H9 (cell line): ENCODE measurements around the gene EML2. TPM values are rescaled to one million over a fixed set of nuclear protein-coding genes. Genes with fewer than 3 reads are reported as not detected.
A peak's percentile ranks its signal among the peaks of the same experiment; 100 is the strongest.

Experiments
- DNase-seq: peaks from one replicate; pipeline ENCODE4 v3.0.0-alpha.2; 2017
- H2AFZ ChIP-seq: one replicate; pipeline ENCODE4 v1.6.1; 2013; ENCODE audit warnings: mild to moderate bottlenecking, low read length, control low read depth, moderate library complexity
- H2AK5ac ChIP-seq: 2 replicates; pipeline ENCODE4 v1.6.1; 2013; ENCODE audit warnings: low read length, control low read depth, mixed read lengths; ENCODE audit not compliant: insufficient read length
- H2BK120ac ChIP-seq: one replicate; pipeline ENCODE4 v1.6.1; 2013; ENCODE audit warnings: low read depth, mild to moderate bottlenecking, low read length, control low read depth, inconsistent platforms; ENCODE audit not compliant: poor library complexity, severe bottlenecking
- H2BK12ac ChIP-seq: 2 replicates; pipeline ENCODE4 v1.6.1; 2013; ENCODE audit warnings: low read length, control low read depth, mixed read lengths, low read depth; ENCODE audit not compliant: insufficient read length
- H2BK15ac ChIP-seq: 2 replicates; pipeline ENCODE4 v1.6.1; 2013; ENCODE audit warnings: low read depth, low read length, control low read depth
- H2BK20ac ChIP-seq: one replicate; pipeline ENCODE4 v1.6.1; 2013; ENCODE audit warnings: low read depth, mild to moderate bottlenecking, low read length, control low read depth, inconsistent platforms; ENCODE audit not compliant: poor library complexity, severe bottlenecking
- H2BK5ac ChIP-seq: 2 replicates; pipeline ENCODE4 v1.6.1; 2013; ENCODE audit warnings: low read length, control low read depth, mixed read lengths; ENCODE audit not compliant: insufficient read length
- H3K14ac ChIP-seq: 2 replicates; pipeline ENCODE4 v1.6.1; 2013; ENCODE audit warnings: low read length, control low read depth; ENCODE audit not compliant: insufficient read depth
- H3K18ac ChIP-seq: 2 replicates; pipeline ENCODE4 v1.6.1; 2013; ENCODE audit warnings: low read depth, mild to moderate bottlenecking, mixed read lengths, low read length, control low read depth; ENCODE audit not compliant: insufficient read length
- H3K23ac ChIP-seq: 2 replicates; pipeline ENCODE4 v1.6.1; 2013; ENCODE audit warnings: low read length, control low read depth, mixed read lengths, low read depth; ENCODE audit not compliant: insufficient read length
- H3K23me2 ChIP-seq: 2 replicates; pipeline ENCODE4 v1.6.1; 2013; ENCODE audit warnings: low read depth, mild to moderate bottlenecking, mixed read lengths, low read length, control low read depth; ENCODE audit not compliant: insufficient read length, poor library complexity, severe bottlenecking
- H3K27ac ChIP-seq: 2 replicates; pipeline ENCODE4 v1.5.1; 2013; ENCODE audit warnings: low read length, control low read depth, mixed read lengths, low read depth; ENCODE audit not compliant: insufficient read length
- H3K27me3 ChIP-seq: 2 replicates; pipeline ENCODE4 v1.6.1; 2013; ENCODE audit warnings: low read length, control low read depth, inconsistent platforms; ENCODE audit not compliant: insufficient read depth
- H3K4ac ChIP-seq: 2 replicates; pipeline ENCODE4 v1.6.1; 2013; ENCODE audit warnings: low read depth, mild to moderate bottlenecking, control low read depth, inconsistent platforms, low read length, moderate library complexity
- H3K4me1 ChIP-seq: 2 replicates; pipeline ENCODE4 v1.6.1; 2013; ENCODE audit warnings: low read length, control low read depth, inconsistent platforms; ENCODE audit not compliant: insufficient read depth
- H3K4me2 ChIP-seq: 2 replicates; pipeline ENCODE4 v1.6.1; 2013; ENCODE audit warnings: low read length, control low read depth, mixed read lengths; ENCODE audit not compliant: insufficient read length, insufficient read depth
- H3K56ac ChIP-seq: 2 replicates; pipeline ENCODE4 v1.6.1; 2013; ENCODE audit warnings: low read depth, mild to moderate bottlenecking, mixed read lengths, low read length, control low read depth; ENCODE audit not compliant: insufficient read length
- H3K79me1 ChIP-seq: 2 replicates; pipeline ENCODE4 v1.6.1; 2013; ENCODE audit warnings: low read depth, mild to moderate bottlenecking, moderate library complexity, low read length, control low read depth, inconsistent platforms; ENCODE audit not compliant: insufficient read depth, poor library complexity, severe bottlenecking
- H3K79me2 ChIP-seq: 2 replicates; pipeline ENCODE4 v1.6.1; 2013; ENCODE audit warnings: low read length, control low read depth, inconsistent platforms; ENCODE audit not compliant: insufficient read depth
- H3K9ac ChIP-seq: 2 replicates; pipeline ENCODE4 v1.6.1; 2013; ENCODE audit warnings: low read length, control low read depth, mixed read lengths; ENCODE audit not compliant: insufficient read length; ENCODE audit errors: extremely low read depth
- H3K9me3 ChIP-seq: one replicate; pipeline ENCODE4 v1.6.1; 2013; ENCODE audit warnings: low read depth, low read length, inconsistent platforms; ENCODE audit not compliant: control insufficient read depth
- H3T11ph ChIP-seq: one replicate; pipeline ENCODE4 v1.6.1; 2013; ENCODE audit warnings: mild to moderate bottlenecking, low read length, control low read depth, inconsistent platforms
- H4K20me1 ChIP-seq: one replicate; pipeline ENCODE4 v1.6.1; 2013; ENCODE audit not compliant: control insufficient read depth, insufficient read length, insufficient read depth
- H4K5ac ChIP-seq: 2 replicates; pipeline ENCODE4 v1.6.1; 2013; ENCODE audit warnings: low read depth, mild to moderate bottlenecking, mixed read lengths, low read length, control low read depth; ENCODE audit not compliant: insufficient read length
- H4K8ac ChIP-seq: replicated peaks from 2 replicates; pipeline ENCODE4 v1.6.1; 2013; ENCODE audit warnings: low read length, control low read depth, mixed read lengths, low read depth; ENCODE audit not compliant: insufficient read length
- H4K91ac ChIP-seq: 2 replicates; pipeline ENCODE4 v1.6.1; 2013; ENCODE audit warnings: low read depth, mild to moderate bottlenecking, moderate library complexity, mixed read lengths, low read length, control low read depth; ENCODE audit not compliant: insufficient read length
- H3K27ac Mint-ChIP-seq, 3 experiments: 2 replicates in 2 of 3; 3 replicates in 1 of 3; pipeline ENCODE4 v1.8.0; 2020 to 2021; ENCODE audit warnings: mixed read lengths in 3 of 3, mild to moderate bottlenecking in 1 of 3, moderate library complexity in 1 of 3
- H3K27me3 Mint-ChIP-seq: 2 replicates; pipeline ENCODE4 v1.8.0; 2021; ENCODE audit warnings: low read depth, mild to moderate bottlenecking, moderate library complexity, mixed read lengths
- H3K36me3 Mint-ChIP-seq, 3 experiments: 2 replicates in 2 of 3; 3 replicates in 1 of 3; pipeline ENCODE4 v1.8.0; 2020 to 2021; ENCODE audit warnings: low read depth in 3 of 3, mixed read lengths in 3 of 3; ENCODE audit not compliant: insufficient read depth in 1 of 3
- H3K4me1 Mint-ChIP-seq, 2 experiments: 2 replicates each; pipeline ENCODE4 v1.8.0; 2020; ENCODE audit warnings: mixed read lengths in 2 of 2
- H3K4me3 Mint-ChIP-seq, 2 experiments: 2 replicates in 1 of 2; 3 replicates in 1 of 2; pipeline ENCODE4 v1.8.0; 2020 to 2021; ENCODE audit warnings: mild to moderate bottlenecking in 2 of 2, mixed read lengths in 2 of 2, moderate library complexity in 1 of 2
- H3K9me3 Mint-ChIP-seq, 2 experiments: 2 replicates in 1 of 2; 3 replicates in 1 of 2; pipeline ENCODE4 v1.8.0; 2020; ENCODE audit warnings: mild to moderate bottlenecking in 2 of 2, mixed read lengths in 2 of 2, moderate library complexity in 1 of 2
- CTCF ChIP-seq: fragments of 200-600 bp; sonication (generic); conservative IDR thresholded peaks from 3 replicates; pipeline ENCODE4 v1.8.0; 2021; ENCODE audit warnings: antibody characterized with exemption, mild to moderate bottlenecking
- WGBS: extraction: QIAGEN DNeasy Blood & Tissue Kit; methylation state at CpG from one replicate; pipeline ENCODE4 v1.1.7; 2013; ENCODE audit warnings: missing lambda C conversion rate, low lambda C conversion rate, mixed read lengths; ENCODE audit not compliant: insufficient read length; ENCODE audit errors: extremely low coverage; 5-methylcytosine and 5-hydroxymethylcytosine counted together
- total RNA-seq: library from RNA; stranded (reverse); gene quantifications from 2 replicates; pipeline ENCODE4 v1.2.1, GENCODE V29; 2021

The EML2 gene
- total RNA-seq, 1 experiment from 2014 or later = 22.6 TPM

GRCh38 chr19:45668342-45668871 lies 29.2 kb upstream of the EML2 start:
- Histone ChIP-seq H4K5ac (no peak overlapping the region), H3K18ac (no peak overlapping the region), H2BK20ac (no peak overlapping the region), H4K20me1 (no peaks in the 10 kb centered on the region), H3K14ac (no peak overlapping the region), H3K9ac (no peak overlapping the region), H2BK12ac (no peak overlapping the region), H3K56ac (no peak overlapping the region), H4K91ac (no peak overlapping the region), H2BK5ac (no peak overlapping the region), H3K4ac (no peak overlapping the region), H3K23me2 (peaks cover 15% of the 10 kb centered on the region), H3K9me3 (no peaks in the 10 kb centered on the region), H2BK120ac (no peak overlapping the region), H4K8ac (no peak overlapping the region), H2AK5ac (no peak overlapping the region), H3K27me3 (peaks cover 9% of the 10 kb centered on the region; the same call in 1 of the 2 replicates), H3K4me2 (peak overlapping the region; percentile 87), H3K79me1 (no peaks in the 10 kb centered on the region), H3K27ac (no peak overlapping the region), H3K23ac (no peak overlapping the region), H3K4me1 (peaks cover 2% of the 10 kb centered on the region; the same call in 1 of the 2 replicates), H2BK15ac (no peak overlapping the region), H3K79me2 (no peaks in the 10 kb centered on the region), H3T11ph (no peak overlapping the region), H2AFZ (no peak overlapping the region)
- H3K4me1 Mint-ChIP-seq = peaks cover 16 to 25% of the 10 kb centered on the region in 2 experiments
- H3K9me3 Mint-ChIP-seq = no peaks in the 10 kb centered on the region; a peak in 1 of 5 replicates
- no peak for TF ChIP-seq CTCF
- WGBS = no CpG with 5 or more reads among the region's 19 CpGs
- peaks cover 0 to 2% (median 0%) of the 10 kb centered on the region in 3 experiments; a peak in 1 of 7 replicates for H3K36me3 Mint-ChIP-seq
- no peak overlapping the region for H3K27ac Mint-ChIP-seq
- DNase-seq = no peak
- H3K27me3 Mint-ChIP-seq = peaks cover 56% of the 10 kb centered on the region
- peak overlapping the region; percentile 51 to 81 for H3K4me3 Mint-ChIP-seq
